GM18507 (cell line): ENCODE results near the gene FGF9.

Experiments used
- DNase-seq: peaks from one replicate; pipeline ENCODE4 v3.0.0; 2011; ENCODE audit warnings: low read depth; ENCODE audit not compliant: insufficient read length; ENCODE audit errors: extremely low spot score
- FAIRE-seq: peaks from 2 replicates; lab custom pipeline; 2011; peaks lifted over from hg19 to GRCh38; lab: Jason Lieb, UNC

The FGF9 gene

GRCh38 chr13:21748166-21748565, 77.3 kb downstream of the FGF9 start:
- no peak for DNase-seq
- no peak for FAIRE-seq

GRCh38 chr13:21749410-21749809, 78.5 kb downstream of the FGF9 start:
- no peak for FAIRE-seq
- DNase-seq, result no peak

- no peak for FAIRE-seq
- no peak for DNase-seq
Observed at GRCh38 chr13:21752501-21752900, 81.6 kb downstream of the FGF9 start.

- FAIRE-seq, result no peak
- DNase-seq, result no peak
Observed at GRCh38 chr13:21753117-21753729, 82.3 kb downstream of the FGF9 start.
